Myocyte (in vitro differentiated cells): ENCODE results near the gene PRKAR2B. TPM values are rescaled to one million over a fixed set of nuclear protein-coding genes. Genes with fewer than 3 reads are reported as not detected.

ENCODE experiments used
- DNase-seq: peaks from one replicate; pipeline ENCODE4 v3.0.0-alpha.2; 2012; ENCODE audit warnings: low read depth
- polyA plus RNA-seq: library from polyadenylated mRNA; unstranded; fragments of >200 nt; gene quantifications from one replicate; pipeline ENCODE4 v1.2.1, GENCODE V29; 2012; ENCODE audit warnings: missing spikeins
- total RNA-seq: library from RNA; depleted of rRNA; stranded (reverse); fragments of >200 nt; gene quantifications from 2 replicates; pipeline ENCODE4 v1.2.3, GENCODE V29; 2014

Gene PRKAR2B
- total RNA-seq: 0.08 TPM in 1 of 2 replicates, not detected in the other
- polyA plus RNA-seq: 0.06 TPM

GRCh38 chr7:107044347-107045194, at the start of gene PRKAR2B:
PRKAR2B (plus strand) TSS chr7:107044705; CDS start chr7:107044908, 203 bp downstream.
- peak; percentile 46 for DNase-seq

DNA sequence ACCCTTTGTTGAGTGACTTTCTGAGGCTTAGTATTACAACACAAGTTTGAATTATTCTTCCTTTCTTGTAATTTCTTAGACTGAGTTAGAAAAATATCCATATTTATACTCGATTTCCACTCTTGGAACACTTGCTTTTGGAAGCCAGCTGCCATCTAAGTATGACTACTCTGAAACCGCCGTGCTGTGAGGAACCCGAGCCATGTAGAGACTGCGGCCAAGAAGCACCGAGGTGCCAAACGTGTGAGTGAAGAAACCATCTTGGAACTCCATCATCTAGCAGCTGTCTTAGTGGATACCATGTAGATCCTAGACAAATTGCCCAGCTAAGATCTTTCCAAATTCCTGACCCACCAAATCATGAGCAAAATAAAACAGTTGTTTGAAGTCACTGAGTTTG, 49.7 kb upstream of the PRKAR2B start:
- peak; percentile 14 for DNase-seq

- no peak for DNase-seq
Measured at GRCh38 chr7:106997487-106998271, 46.8 kb upstream of the PRKAR2B start.

DNA sequence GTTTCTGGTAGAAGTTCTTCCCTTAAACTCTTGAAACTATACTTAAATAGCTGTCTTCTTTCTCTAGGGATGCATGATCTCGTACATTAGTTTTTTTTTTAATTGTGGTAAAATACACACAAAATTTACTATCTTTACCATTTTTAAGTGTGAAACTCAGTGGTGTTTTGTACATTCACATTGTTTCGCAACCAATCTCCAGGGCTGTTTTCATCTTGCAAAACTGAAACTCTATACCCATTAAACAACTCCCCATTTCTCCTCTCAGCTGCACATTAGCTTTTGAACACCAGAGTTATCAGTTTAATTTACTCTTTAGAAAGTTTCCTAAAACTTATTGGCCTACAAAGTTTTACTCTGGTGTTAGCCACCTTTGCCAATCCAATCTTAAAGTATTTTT, 45.5 kb upstream of the PRKAR2B start:
- DNase-seq: no peak

GRCh38 chr7:107001490-107001889, 43.0 kb upstream of the PRKAR2B start:
- no peak for DNase-seq

DNA sequence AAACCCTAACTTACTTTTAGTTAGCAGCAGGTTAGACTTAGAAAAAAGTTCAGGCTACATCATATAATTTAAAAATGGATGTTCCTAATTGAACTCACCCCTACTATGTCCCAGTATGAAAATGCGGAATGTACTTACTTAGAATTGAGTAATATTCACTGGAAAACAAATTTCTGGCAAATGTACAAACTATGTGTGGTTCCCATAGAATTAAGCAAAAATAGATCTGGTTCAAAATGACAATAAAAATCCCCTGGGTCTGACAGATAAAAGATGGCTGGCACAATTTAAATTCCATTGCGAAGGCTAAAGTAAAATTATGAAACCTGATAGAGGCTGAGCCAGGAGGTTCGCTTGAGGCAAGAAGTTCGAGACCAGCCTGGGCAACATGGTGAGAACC, 42.4 kb upstream of the PRKAR2B start:
- DNase-seq: no peak

DNA sequence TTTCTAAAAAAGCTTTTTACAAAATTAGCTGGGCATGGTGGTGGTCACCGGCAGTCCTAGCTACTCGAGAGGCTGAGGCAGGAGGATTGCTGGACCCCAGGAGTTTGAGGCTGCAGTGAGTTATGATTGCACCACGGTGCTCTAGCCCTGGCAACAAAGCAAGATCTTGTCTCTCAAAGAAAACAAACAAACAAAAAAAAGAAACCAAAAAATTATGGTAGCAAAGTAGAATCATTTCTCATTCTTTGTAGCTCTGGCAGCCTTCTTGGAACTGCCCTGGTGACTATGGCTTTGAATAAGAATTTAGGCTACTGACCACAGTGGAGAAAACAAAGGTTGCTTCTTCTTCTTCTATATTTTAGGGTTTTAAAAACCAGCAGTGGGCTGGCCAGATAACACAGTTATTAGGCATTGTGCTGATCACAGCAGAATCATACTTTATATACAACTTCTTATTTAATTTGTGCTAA, 41.9 kb upstream of the PRKAR2B start:
- DNase-seq: no peak

- no peak for DNase-seq
Measured at GRCh38 chr7:107007007-107007891, 37.3 kb upstream of the PRKAR2B start.

- no peak for DNase-seq
Measured at GRCh38 chr7:107007892-107008287, 36.6 kb upstream of the PRKAR2B start.

DNA sequence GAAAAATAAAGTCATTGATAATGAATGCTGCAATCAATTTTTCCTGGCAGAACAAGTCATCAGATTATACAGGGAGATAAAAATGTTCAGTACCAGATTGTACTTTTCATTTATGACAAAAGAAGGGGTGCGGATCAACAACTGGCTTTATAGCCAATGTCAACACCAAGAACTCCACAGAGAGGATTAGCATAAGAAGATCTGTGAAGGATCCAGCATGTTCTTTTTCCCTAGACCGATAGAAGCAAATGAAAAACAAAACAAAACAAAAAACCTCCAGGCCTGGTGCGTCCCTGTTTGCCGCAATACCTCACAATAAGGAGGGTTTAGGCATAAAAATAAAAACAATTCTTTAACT, 34.7 kb upstream of the PRKAR2B start:
- DNase-seq: no peak

- no peak for DNase-seq
Measured at GRCh38 chr7:107012691-107013090, 31.8 kb upstream of the PRKAR2B start.

DNA sequence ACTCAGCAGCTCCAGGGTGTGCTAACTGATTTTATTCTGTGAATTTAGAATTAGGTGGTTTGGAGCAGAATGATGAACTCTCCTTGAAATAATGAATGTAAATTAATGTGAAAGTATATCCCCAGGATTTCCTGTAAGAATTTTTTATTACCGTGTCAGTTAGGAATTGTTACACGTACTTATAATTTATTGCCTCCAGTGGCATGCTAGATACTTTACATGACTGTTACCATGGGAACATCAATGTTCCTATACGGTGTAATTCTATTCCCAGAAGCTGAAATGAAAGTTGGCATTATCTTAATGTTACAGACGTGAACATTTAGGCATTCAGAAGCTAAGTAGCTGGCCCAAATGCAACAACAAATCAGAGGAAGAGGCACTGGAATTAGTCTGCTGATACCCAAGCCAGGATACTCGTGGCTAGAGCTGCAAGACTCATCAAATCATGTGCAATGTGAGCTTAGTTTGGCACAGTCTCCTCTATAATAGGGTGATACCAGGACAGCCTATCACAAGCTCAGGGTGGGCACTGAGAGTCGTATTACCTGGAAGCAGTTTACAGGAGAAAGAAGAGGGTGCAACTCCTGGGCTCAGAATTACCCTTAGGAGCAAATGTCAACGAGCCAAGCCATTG, 30.0 kb upstream of the PRKAR2B start:
- peak; percentile 16 for DNase-seq

GRCh38 chr7:107016312-107016711, 28.2 kb upstream of the PRKAR2B start:
- DNase-seq: no peak

- no peak for DNase-seq
Measured at GRCh38 chr7:107017965-107018719, 26.4 kb upstream of the PRKAR2B start.

- DNase-seq: no peak
Measured at GRCh38 chr7:107020400-107020799, 24.1 kb upstream of the PRKAR2B start.

- DNase-seq: no peak
Measured at GRCh38 chr7:107021600-107021999, 22.9 kb upstream of the PRKAR2B start.

DNA sequence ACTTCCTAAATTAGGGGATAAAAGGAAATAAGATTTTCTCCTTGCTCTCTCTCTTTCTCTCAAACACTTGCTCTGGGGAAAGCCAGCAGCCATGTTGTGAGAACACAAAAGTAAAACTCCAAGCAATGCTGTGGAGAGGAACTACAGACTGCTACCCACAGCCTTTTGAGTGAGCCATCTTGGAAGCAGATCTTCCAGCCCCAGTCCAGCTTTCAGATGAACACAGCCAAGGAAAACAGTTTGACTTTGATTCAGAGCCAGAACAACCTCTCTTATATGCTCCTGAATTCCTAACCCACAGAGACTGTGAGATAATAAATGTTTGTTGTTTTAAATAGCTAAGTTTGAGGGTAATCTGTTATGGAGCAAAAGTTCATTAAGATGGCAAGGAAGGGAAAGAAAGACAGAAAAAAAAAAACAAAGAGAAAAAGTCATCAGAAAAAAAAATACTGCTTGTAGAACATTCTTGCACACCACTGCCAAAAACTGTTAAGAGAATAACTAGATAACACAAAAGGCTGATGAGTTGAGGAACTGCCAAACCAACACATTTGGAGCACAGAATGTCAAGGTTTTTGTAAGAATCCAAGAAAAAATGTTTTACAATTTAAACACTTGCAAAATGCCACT, 20.9 kb upstream of the PRKAR2B start:
- DNase-seq: no peak

DNA sequence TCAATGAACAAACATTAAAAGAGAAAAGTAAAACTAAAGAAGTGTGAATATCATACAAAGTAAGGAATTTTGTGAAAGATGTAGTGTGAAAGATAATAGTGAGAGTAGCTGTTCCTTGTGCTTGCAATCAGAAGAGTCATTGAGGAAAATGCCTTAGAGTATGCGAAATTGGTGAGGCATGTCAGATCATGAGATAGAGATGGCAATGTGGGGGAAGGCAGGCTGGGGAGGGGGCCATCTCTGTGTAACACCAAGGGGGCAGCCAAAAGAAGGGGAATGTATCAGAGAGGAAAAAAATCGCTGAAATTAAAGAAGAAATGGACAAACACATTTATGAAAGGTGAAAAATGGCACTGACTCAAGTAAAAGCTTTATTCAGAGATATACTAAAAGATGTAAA, 19.6 kb upstream of the PRKAR2B start:
- DNase-seq: no peak

DNA sequence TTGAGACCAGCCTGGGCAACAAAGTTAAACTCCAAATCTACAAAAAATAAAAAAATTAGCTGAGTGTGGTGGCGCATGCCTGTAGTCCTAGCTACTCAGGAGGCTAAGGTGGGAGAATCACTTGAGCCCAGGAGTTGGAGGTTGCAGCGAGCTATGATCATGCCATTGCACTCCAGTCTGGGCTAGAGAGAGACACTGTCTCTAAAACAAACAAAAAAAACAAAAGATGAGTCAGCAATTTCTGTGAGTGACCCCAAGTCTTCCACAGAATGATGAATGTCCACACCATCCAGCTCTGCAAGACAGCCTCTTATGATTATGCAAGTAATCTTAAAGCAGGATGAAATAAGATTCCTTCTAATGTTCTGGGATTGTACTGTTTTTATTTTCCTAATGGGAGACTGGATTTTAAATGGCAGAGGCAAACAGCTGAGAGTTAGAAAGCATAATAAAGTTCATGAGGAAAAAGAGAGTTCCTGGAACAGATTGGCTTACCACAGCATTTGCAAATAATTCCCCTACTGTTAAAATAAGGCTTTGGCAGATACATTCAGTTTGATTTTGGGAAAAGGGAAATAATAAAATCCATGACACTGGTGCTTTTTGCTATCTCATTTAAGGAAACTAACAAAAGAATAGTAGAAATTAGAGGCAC, 18.9 kb upstream of the PRKAR2B start:
- DNase-seq: peak; percentile 8
